ENCODE measurements around the gene RELN. TPM values are rescaled to one million over a fixed set of nuclear protein-coding genes. Genes with fewer than 3 reads are reported as not detected.

Gene RELN
- total and polyA plus RNA-seq, 5 donors: 1.1 to 4.1 (median 1.4) TPM

DNA sequence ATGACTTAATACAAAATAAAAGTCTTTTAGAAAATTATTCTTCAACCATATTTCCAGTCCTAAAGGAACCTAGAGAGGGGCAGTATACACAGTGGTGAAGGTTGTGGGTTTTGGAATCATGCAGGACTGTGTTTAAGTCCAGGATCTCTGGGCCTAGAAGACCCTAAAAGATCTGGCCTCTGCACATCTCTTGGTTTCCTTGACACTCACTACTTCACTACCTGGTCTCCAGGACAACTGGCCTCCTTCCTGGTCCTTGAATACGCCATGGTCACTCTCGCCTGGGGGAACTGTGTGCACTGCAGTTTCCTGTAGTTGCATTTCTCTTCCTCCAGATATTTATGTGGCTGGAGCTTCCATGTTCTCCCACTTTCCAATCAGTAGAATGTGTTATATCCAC, 360.7 kb downstream of the RELN start:
- ATAC-seq (no peak), DNase-seq (no peak)
- WGBS: 78% methylated on average over 2 of the region's 2 CpGs
- H3K27me3 ChIP-seq (ENCODE audit: control insufficient read depth, insufficient read depth): no peaks in the 10 kb centered on the region
- H3K4me3 ChIP-seq (ENCODE audit: low read length): no peak overlapping the region
- intact Hi-C loops (cut with DNase I): no loop called here
- no peaks in the 10 kb centered on the region for H3K4me1 ChIP-seq (ENCODE audit: control insufficient read depth, insufficient read depth, low read length)
- no peak overlapping the region for H3K27ac ChIP-seq (ENCODE audit: low read length)
- no peaks in the 10 kb centered on the region for H3K9me3 ChIP-seq (ENCODE audit: control insufficient read depth, low read length)

DNA sequence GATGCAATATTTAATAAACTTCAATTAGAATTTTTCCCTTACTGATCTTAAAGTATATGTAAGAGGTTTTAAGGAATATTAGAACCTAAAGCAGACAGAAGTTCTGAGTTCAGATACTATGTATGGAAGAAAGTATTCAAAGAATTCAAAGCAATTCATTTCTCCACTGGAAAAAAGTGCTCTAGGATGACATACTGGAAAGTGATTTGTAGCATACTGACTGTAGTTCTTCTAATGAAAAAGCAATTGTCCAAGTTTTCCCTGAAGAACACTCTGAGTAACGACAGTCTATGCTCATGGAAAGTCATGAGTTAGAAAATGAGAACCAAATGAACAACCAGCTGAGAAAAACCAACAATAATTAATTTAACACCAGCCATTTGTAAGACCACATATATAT, 362.7 kb downstream of the RELN start:
- Histone ChIP-seq H3K27me3 (ENCODE audit: control insufficient read depth, insufficient read depth) (no peaks in the 10 kb centered on the region), H3K9me3 (ENCODE audit: control insufficient read depth, low read length) (no peaks in the 10 kb centered on the region), H3K4me1 (ENCODE audit: control insufficient read depth, insufficient read depth, low read length) (no peaks in the 10 kb centered on the region), H3K27ac (ENCODE audit: low read length) (no peak overlapping the region), H3K4me3 (ENCODE audit: low read length) (no peak overlapping the region)
- ATAC-seq: no peak
- intact Hi-C loops (cut with DNase I): no loop called here
- DNase-seq: no peak
- WGBS: 75% methylated on average over 1 of the region's 1 CpG

DNA sequence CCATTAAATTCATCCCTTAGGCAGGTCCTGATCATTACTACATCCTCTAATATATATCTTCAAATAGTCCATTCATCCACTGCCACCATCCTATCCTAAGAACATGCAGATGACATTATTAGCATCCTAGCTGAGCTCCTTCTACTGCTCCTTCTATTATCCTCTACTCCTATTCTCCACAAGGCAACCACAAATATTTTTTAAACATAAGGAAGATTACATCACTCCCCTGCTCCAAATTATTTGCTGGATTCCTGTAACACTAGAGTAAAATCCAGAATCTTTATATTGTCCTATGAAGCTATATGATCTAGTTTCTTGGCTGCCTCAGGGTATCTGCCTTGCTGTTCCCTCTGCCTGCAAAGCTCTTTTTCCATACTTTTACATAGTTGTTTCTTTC, 367.2 kb downstream of the RELN start:
- no peak overlapping the region for H3K4me3 ChIP-seq (ENCODE audit: low read length)
- H3K9me3 ChIP-seq (ENCODE audit: control insufficient read depth, low read length): no peaks in the 10 kb centered on the region
- intact Hi-C loops (cut with DNase I): no loop called here
- H3K27ac ChIP-seq (ENCODE audit: low read length): no peak overlapping the region
- no peaks in the 10 kb centered on the region for H3K27me3 ChIP-seq (ENCODE audit: control insufficient read depth, insufficient read depth)
- ATAC-seq (no peak), DNase-seq (no peak)
- H3K4me1 ChIP-seq (ENCODE audit: control insufficient read depth, insufficient read depth, low read length): no peaks in the 10 kb centered on the region

DNA sequence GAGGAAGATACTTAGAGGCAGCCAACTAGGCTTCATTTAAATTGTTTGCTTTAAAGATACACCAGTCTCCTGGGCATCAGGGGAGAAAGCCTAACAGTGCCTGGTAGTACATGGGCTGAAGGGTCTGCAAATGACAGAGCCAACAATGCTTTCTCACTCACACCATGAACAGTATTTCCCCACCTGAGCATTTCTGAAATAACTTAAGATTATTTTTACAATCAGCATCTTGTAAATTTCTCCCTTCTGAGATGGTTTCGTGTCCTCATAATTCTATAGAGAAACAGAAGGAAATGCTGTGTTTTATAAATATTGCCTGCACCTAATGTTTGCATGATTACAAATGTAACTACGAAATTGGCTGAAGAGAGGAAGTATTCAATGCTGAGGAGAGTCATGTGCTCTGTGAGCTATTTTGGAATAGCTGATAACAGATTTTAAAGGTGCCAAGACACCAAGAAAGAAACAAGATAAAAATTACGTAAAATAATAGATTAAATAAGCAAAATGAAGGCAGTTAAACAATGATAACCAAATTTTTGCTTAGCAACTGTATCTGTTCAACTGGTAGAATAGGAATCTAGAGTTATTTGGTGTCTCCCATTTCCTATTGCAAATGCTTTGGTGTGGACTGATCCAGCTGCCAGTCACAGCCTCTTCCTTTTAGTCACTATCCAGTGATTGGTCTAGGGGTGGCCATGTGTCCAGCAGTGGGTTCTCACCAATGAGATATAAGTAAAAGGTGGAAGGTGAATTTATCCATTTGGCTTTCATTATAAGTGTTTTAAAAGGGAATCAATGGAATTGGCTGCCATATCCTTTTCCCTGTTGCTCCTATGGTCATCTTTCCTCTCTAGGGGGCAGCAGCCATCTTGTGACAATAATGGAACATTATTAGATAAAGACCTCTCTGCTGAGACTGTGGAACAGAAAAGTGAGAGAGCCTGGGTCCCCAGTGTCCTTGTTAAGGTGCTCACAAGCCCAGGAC, 375.5 kb downstream of the RELN start:
- no peaks in the 10 kb centered on the region for H3K9me3 ChIP-seq (ENCODE audit: control insufficient read depth, low read length)
- ATAC-seq: peak; percentile 65 to 69
- intact Hi-C loops (cut with DNase I): no loop called here
- H3K4me3 ChIP-seq (ENCODE audit: low read length): no peak overlapping the region
- H3K27me3 ChIP-seq (ENCODE audit: control insufficient read depth, insufficient read depth): no peaks in the 10 kb centered on the region
- no peaks in the 10 kb centered on the region for H3K4me1 ChIP-seq (ENCODE audit: control insufficient read depth, insufficient read depth, low read length)
- WGBS: 13% methylated on average over 3 of the region's 3 CpGs
- no peak for DNase-seq
- no peak overlapping the region for H3K27ac ChIP-seq (ENCODE audit: low read length)

DNA sequence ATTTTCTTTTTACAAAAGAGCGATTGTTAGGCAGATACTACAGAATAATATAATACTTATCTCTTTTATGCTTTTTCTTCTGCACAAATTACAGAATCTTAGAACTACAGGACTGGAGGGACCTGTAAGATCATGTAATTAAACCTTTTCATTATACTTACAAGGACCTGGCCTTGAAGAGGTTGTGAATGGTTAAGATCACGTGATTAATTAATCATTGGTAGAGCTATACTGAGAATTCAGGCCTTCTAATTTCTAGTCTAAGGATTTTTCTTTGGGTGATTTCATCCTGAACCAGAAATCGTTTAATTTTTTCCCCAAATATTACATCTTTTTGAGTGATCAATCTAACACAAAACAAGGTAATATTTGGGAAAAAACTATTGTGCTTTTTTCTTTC, 379.7 kb downstream of the RELN start:
- Histone ChIP-seq H3K4me3 (ENCODE audit: low read length) (no peak overlapping the region), H3K9me3 (ENCODE audit: control insufficient read depth, low read length) (no peaks in the 10 kb centered on the region), H3K27ac (ENCODE audit: low read length) (no peak overlapping the region), H3K27me3 (ENCODE audit: control insufficient read depth, insufficient read depth) (no peaks in the 10 kb centered on the region), H3K4me1 (ENCODE audit: control insufficient read depth, insufficient read depth, low read length) (no peaks in the 10 kb centered on the region)
- ATAC-seq (no peak), DNase-seq (no peak)
- 84% methylated on average over 3 of the region's 3 CpGs for WGBS
- intact Hi-C loops (cut with DNase I): no loop called here

DNA sequence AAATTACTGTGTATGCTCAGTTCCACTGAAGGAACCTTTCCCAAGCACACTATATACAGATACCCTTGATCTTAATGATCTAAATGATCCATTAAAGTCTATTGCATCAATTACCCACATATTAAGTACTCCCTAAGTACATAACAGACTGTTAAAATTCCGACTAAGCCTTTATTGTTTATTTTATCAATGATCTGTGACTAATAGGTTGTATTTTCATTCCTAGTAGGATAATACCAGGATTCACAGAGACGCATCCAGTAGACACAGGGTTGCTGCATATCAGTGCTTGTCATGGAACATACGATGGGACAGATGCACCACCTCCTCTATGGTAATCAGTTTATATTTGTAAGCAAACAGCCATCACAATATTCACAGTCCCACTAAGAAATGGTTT, 383.8 kb downstream of the RELN start:
- DNase-seq (no peak), ATAC-seq (no peak)
- H3K4me3 ChIP-seq (ENCODE audit: low read length): no peak overlapping the region
- no peaks in the 10 kb centered on the region for H3K4me1 ChIP-seq (ENCODE audit: control insufficient read depth, insufficient read depth, low read length)
- 76% methylated on average over 3 of the region's 3 CpGs for WGBS
- H3K9me3 ChIP-seq (ENCODE audit: control insufficient read depth, low read length): no peaks in the 10 kb centered on the region
- intact Hi-C loops (cut with DNase I): no loop called here
- no peak overlapping the region for H3K27ac ChIP-seq (ENCODE audit: low read length)
- H3K27me3 ChIP-seq (ENCODE audit: control insufficient read depth, insufficient read depth): no peaks in the 10 kb centered on the region

DNA sequence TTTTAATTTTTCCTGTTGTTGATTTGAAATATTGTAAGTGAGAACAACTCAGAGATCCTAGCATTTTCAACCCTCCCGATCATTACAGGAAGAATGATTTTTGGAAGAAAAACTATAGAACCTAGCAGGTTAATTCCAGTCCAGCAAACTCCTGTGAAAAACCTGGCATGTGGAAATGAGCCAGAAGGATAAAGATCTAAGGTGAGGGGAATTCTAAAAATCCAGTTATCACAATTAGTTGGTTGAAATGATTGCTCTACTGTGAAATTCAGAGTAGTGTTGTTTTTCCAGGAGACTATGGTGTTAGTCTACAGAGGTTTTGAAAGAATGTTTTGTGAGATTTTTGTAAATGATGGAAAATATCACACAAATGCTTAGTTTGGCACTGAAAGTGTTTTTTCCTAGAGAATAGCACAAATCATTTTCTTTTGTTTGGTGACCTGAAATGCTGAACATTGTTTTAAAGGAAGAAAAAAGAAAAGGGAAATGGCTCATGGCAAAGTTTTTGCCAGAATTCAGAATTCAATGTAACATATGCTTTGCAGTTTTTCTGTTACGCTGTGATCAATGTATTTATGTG, 391.0 kb downstream of the RELN start:
- H3K4me3 ChIP-seq (ENCODE audit: low read length): no peak overlapping the region
- no peak for DNase-seq
- no peaks in the 10 kb centered on the region for H3K9me3 ChIP-seq (ENCODE audit: control insufficient read depth, low read length)
- WGBS: 81% methylated on average over 2 of the region's 2 CpGs
- H3K4me1 ChIP-seq (ENCODE audit: control insufficient read depth, insufficient read depth, low read length): no peaks in the 10 kb centered on the region
- no peaks in the 10 kb centered on the region for H3K27me3 ChIP-seq (ENCODE audit: control insufficient read depth, insufficient read depth)
- intact Hi-C loops (cut with DNase I): no loop called here
- no peak overlapping the region for H3K27ac ChIP-seq (ENCODE audit: low read length)
- ATAC-seq: no peak

DNA sequence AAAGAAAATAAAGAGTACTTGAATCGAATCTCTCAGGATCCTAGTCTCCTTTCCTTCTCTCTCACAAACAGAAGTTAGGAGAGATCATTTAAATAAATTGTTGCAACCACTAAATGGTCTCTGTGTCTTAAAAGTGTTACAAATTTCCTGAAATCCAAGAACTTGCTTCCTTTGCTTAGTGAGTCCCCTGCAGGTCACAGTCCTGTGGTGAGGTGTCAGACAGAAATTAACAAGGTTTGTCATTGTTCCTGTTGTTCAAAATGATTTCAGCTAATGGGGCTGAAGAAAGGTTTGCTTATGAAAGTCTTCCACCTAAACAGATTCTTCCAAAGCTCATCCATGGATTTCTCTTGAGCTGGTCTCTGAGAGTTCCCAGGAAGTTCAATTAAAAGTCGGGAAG, 391.9 kb downstream of the RELN start:
- DNase-seq (no peak), ATAC-seq (no peak)
- Histone ChIP-seq H3K4me3 (ENCODE audit: low read length) (no peak overlapping the region), H3K9me3 (ENCODE audit: control insufficient read depth, low read length) (no peaks in the 10 kb centered on the region), H3K27me3 (ENCODE audit: control insufficient read depth, insufficient read depth) (no peaks in the 10 kb centered on the region), H3K4me1 (ENCODE audit: control insufficient read depth, insufficient read depth, low read length) (no peaks in the 10 kb centered on the region), H3K27ac (ENCODE audit: low read length) (no peak overlapping the region)
- intact Hi-C loops (cut with DNase I): no loop called here
- WGBS: 73% methylated on average over 2 of the region's 2 CpGs

DNA sequence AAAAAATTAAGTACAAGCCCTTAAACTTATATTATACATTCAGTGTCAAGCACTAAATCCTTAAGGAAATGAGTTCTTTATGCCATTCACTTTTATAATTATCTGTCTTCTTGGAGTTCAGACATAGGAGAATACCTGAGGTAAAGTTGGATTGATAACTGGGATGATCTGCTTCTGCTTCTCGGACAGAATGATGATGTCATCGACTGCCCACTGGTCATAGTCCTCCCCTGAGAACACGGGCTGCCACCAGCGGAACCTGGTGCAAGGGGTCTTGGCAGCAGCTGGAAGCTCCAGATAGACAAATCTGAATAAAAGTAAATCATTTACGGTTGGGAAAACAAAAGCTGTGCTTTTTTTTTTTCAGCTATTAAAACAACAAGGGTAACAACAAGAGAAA, 395.3 kb downstream of the RELN start:
- Histone ChIP-seq H3K27me3 (ENCODE audit: control insufficient read depth, insufficient read depth) (no peaks in the 10 kb centered on the region), H3K27ac (ENCODE audit: low read length) (no peak overlapping the region), H3K9me3 (ENCODE audit: control insufficient read depth, low read length) (no peaks in the 10 kb centered on the region), H3K4me1 (ENCODE audit: control insufficient read depth, insufficient read depth, low read length) (no peaks in the 10 kb centered on the region), H3K4me3 (ENCODE audit: low read length) (no peak overlapping the region)
- ATAC-seq (no peak), DNase-seq (no peak)
- WGBS: 78% methylated on average over 5 of the region's 5 CpGs
- intact Hi-C loops (cut with DNase I): no loop called here

DNA sequence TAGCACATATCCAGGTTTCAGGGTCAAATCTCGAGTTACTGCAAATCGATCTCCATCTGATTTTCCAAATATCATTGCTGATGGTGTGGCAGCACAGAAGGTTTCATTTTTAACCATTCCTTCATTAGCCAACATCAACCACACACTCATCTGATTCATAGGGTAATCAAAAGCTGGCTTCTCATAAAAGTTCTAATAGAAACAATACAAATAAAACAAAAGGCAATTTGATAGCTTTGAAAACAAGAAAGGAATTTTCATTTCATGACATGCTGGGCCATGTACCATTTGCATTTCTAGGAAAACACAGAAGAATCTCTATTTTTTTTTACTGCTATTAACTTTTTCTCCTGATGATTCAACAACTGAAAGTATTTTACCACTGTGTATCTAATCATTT, 395.8 kb downstream of the RELN start:
- intact Hi-C loops (cut with DNase I): no loop called here
- DNase-seq (no peak), ATAC-seq (no peak)
- Histone ChIP-seq H3K4me1 (ENCODE audit: control insufficient read depth, insufficient read depth, low read length) (no peaks in the 10 kb centered on the region), H3K4me3 (ENCODE audit: low read length) (no peak overlapping the region), H3K27me3 (ENCODE audit: control insufficient read depth, insufficient read depth) (no peaks in the 10 kb centered on the region), H3K27ac (ENCODE audit: low read length) (no peak overlapping the region), H3K9me3 (ENCODE audit: control insufficient read depth, low read length) (no peaks in the 10 kb centered on the region)
- 84% methylated on average over 2 of the region's 2 CpGs for WGBS

DNA sequence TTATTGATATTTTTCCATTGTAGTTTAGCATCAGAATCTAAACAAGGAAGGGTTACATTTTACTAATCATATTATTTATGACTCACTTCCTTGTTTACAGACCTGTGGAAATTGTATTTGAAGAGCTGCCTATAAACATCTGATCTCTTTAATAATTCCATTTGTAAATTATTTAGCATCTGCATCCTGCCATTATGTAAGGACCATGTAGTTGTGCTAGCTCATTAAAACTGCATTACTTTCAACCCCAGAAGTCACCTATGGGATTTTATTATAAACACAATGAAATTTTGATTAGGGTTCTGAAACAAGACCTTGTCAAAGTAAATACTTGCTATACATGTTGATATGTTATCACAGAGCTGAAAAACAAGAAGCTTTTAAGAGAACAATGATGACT, 396.6 kb downstream of the RELN start:
- Histone ChIP-seq H3K27me3 (ENCODE audit: control insufficient read depth, insufficient read depth) (no peaks in the 10 kb centered on the region), H3K9me3 (ENCODE audit: control insufficient read depth, low read length) (no peaks in the 10 kb centered on the region), H3K4me3 (ENCODE audit: low read length) (no peak overlapping the region), H3K27ac (ENCODE audit: low read length) (no peak overlapping the region), H3K4me1 (ENCODE audit: control insufficient read depth, insufficient read depth, low read length) (no peaks in the 10 kb centered on the region)
- no peak for ATAC-seq
- DNase-seq: no peak
- intact Hi-C loops (cut with DNase I): no loop called here
